ENCODE measurements around the gene ZFP90.

The ZFP90 gene

DNA sequence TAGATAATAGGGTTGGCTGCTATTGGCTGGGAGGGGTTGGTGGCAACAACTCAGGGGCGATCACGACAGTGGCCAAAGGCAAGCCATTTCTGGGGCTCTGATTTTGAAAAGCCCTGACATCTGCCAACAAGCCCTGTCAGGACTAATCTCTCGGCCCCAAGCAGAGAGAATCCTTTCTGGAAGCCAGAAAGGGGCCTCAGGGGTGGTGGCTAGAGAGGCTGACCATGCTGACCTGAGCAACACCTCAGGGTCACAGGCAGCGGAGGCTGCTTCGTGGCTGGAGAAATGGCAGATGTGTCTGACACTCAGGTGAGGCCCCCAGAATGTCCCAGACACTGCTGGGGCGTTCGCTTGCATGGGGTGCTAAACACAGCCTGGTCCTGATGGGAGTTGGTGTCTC, 35.0 kb upstream of the ZFP90 start:
- TF ChIP-seq, protein P1, sequence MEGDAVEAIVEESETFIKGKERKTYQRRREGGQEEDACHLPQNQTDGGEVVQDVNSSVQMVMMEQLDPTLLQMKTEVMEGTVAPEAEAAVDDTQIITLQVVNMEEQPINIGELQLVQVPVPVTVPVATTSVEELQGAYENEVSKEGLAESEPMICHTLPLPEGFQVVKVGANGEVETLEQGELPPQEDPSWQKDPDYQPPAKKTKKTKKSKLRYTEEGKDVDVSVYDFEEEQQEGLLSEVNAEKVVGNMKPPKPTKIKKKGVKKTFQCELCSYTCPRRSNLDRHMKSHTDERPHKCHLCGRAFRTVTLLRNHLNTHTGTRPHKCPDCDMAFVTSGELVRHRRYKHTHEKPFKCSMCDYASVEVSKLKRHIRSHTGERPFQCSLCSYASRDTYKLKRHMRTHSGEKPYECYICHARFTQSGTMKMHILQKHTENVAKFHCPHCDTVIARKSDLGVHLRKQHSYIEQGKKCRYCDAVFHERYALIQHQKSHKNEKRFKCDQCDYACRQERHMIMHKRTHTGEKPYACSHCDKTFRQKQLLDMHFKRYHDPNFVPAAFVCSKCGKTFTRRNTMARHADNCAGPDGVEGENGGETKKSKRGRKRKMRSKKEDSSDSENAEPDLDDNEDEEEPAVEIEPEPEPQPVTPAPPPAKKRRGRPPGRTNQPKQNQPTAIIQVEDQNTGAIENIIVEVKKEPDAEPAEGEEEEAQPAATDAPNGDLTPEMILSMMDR (IDR thresholded peaks at IDR 0.05; ENCODE audit: low read depth, low read length) = no peak
- Histone ChIP-seq H3K27ac (no peak overlapping the region), H3K9me3 (ENCODE audit: severe bottlenecking) (no peaks in the 10 kb centered on the region), H3K4me3 (ENCODE audit: low read depth, low read length) (no peak overlapping the region), H3K27me3 (ENCODE audit: insufficient read depth, low read depth, severe bottlenecking) (no peaks in the 10 kb centered on the region), H3K36me3 (no peaks in the 10 kb centered on the region)
- no peak for DNase-seq

DNA sequence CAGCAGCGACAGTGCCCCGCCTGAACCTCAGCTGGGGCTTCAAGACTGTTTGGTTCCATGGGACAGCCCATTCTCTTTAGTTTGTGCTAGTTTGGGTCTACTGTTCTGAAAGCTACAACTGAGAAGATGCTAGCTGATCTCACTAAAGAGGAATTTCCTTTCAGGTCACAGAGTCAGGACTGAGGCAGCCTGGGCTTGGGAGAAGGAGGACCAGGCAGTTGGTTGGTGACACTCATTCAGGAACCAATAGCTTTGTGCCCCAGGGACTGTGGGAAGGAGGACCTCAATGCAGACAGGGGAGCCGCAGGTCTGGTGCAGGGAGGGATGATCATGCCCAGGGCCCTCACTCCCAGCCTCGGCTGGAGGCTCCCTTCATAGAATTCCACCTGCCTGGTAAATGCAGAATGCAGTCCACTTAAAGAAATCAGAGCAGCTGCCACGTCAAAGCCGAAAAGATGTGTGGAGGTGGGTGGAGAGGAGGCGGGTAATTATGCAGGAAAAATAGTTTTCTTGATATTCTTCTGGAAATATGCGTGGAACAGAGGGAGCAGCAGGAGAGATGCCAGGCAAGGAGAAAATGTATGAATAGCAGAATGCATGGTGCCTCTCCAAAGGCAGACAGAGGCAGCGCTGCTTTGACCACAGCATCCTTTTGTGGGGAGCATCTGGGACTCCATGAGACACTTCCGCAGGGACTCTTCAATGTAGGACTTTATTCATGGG, 32.6 kb upstream of the ZFP90 start:
- H3K27me3 ChIP-seq (ENCODE audit: insufficient read depth, low read depth, severe bottlenecking) = no peaks in the 10 kb centered on the region
- no peak for DNase-seq

GRCh38 chr16:68508013-68508412, 31.1 kb upstream of the ZFP90 start:
- Histone ChIP-seq H3K36me3 (no peaks in the 10 kb centered on the region), H3K27me3 (ENCODE audit: insufficient read depth, low read depth, severe bottlenecking) (no peaks in the 10 kb centered on the region), H3K4me3 (ENCODE audit: low read depth, low read length) (no peak overlapping the region), H3K27ac (no peak overlapping the region), H3K9me3 (ENCODE audit: severe bottlenecking) (no peaks in the 10 kb centered on the region)
- TF ChIP-seq, protein P1 (IDR thresholded peaks at IDR 0.05; ENCODE audit: low read depth, low read length) = no peak
- DNase-seq = no peak

More for the DNA sequence above, 32.6 kb upstream of the ZFP90 start:
- Histone ChIP-seq H3K36me3 (no peaks in the 10 kb centered on the region), H3K9me3 (ENCODE audit: severe bottlenecking) (no peaks in the 10 kb centered on the region), H3K27ac (no peak overlapping the region), H3K4me3 (ENCODE audit: low read depth, low read length) (no peak overlapping the region)
- TF ChIP-seq, protein P1 (IDR thresholded peaks at IDR 0.05; ENCODE audit: low read depth, low read length) = no peak

- peak; percentile 60 for DNase-seq
- Histone ChIP-seq H3K36me3 (no peaks in the 10 kb centered on the region), H3K27ac (no peak overlapping the region), H3K9me3 (ENCODE audit: severe bottlenecking) (no peaks in the 10 kb centered on the region), H3K27me3 (ENCODE audit: insufficient read depth, low read depth, severe bottlenecking) (no peaks in the 10 kb centered on the region), H3K4me3 (ENCODE audit: low read depth, low read length) (no peak overlapping the region)
- TF ChIP-seq, protein P1 (IDR thresholded peaks at IDR 0.05; ENCODE audit: low read depth, low read length) = peak; percentile 69
These were observed 30.4 kb upstream of the ZFP90 start for GRCh38 chr16:68508641-68509240.

DNA sequence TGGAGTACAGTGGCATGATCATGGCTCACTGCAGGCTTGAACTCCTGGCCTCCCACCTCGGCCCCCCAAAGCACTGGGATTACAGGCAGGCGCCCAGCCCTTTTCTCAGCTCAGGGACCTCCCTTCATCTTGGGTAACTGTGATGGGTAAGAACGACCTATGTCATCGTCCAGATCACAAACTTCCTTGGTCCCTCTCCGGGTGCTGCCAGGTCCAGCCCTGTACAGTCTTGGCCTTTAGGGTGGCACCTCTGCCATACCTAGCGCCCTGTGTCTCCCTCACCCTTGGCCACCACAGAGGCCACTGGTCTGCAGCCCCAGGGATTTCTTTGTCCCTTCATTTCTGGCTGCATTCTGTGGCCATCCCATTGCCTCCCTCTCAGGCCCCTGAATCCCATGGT, 29.7 kb upstream of the ZFP90 start:
- H3K9me3 ChIP-seq (ENCODE audit: severe bottlenecking) = no peaks in the 10 kb centered on the region
- H3K27me3 ChIP-seq (ENCODE audit: insufficient read depth, low read depth, severe bottlenecking) = no peaks in the 10 kb centered on the region
- DNase-seq = no peak
- H3K27ac ChIP-seq = no peak overlapping the region
- H3K36me3 ChIP-seq = no peaks in the 10 kb centered on the region
- TF ChIP-seq, protein P1 (IDR thresholded peaks at IDR 0.05; ENCODE audit: low read depth, low read length) = no peak
- no peak overlapping the region for H3K4me3 ChIP-seq (ENCODE audit: low read depth, low read length)

Measured in WERI-Rb-1 (cell line).